Peyer's patch (tissue), 4 donors: Measurements from ENCODE around the gene LAIR2.
"Not testable (repeated sequence)": the region's sequence is repeated elsewhere in the genome, so short reads cannot be mapped to it uniquely, and the experiment has no call there.

Experiments
- CTCF ChIP-seq, 6 experiments: fragments of 450-650 bp in 4 of 6; fragments of 200-600 bp in 2 of 6; sonication (generic) in 1 of 6; IDR thresholded peaks; one replicate each; pipeline ENCODE4 v1.5.1; 2017 to 2019; ENCODE audit warnings: antibody characterized with exemption in 6 of 6, mild to moderate bottlenecking in 3 of 6, moderate library complexity in 1 of 6
- POLR2A ChIP-seq, 2 donors: fragments of 450-650 bp; IDR thresholded peaks; one replicate each; pipeline ENCODE4 v1.5.1; 2017; ENCODE audit warnings: antibody characterized with exemption in 2 of 2, mild to moderate bottlenecking in 2 of 2, moderate library complexity in 2 of 2

GRCh38 chr19:54505542-54505941 lies 2.9 kb downstream of the LAIR2 start:
- TF ChIP-seq CTCF, POLR2A (IDR thresholded peaks at IDR 0.05): not testable (repeated sequence)
